ENCODE results near the gene FAM13A. TPM values are rescaled to one million over a fixed set of nuclear protein-coding genes. Genes with fewer than 3 reads are reported as not detected.

FAM13A gene
- total RNA-seq, 1 experiment from 2014 or later = 60.3 TPM

GRCh38 chr4:88759039-88759894 is 297.7 kb downstream of the FAM13A start:
- H3K36me3 ChIP-seq = no peaks in the 10 kb centered on the region; the same call in 1 of the 2 replicates
- H3K9me3 ChIP-seq (replicated peaks) = no peaks in the 10 kb centered on the region
- peaks cover 4% of the 10 kb centered on the region for H3K4me1 ChIP-seq
- H3K27me3 ChIP-seq = no peaks in the 10 kb centered on the region
- H3K27ac ChIP-seq = no peak overlapping the region
- H3K4me3 ChIP-seq = no peak overlapping the region
- DNase-seq = no peak

GRCh38 chr4:88758264-88758663 is 298.7 kb downstream of the FAM13A start:
- no peak overlapping the region for H3K27ac ChIP-seq
- no peaks in the 10 kb centered on the region for H3K4me1 ChIP-seq

GRCh38 chr4:88757776-88758175 is 299.2 kb downstream of the FAM13A start:
- Histone ChIP-seq H3K4me3 (no peak overlapping the region), H3K4me1 (no peaks in the 10 kb centered on the region), H3K9me3 (replicated peaks) (no peaks in the 10 kb centered on the region), H3K27ac (no peak overlapping the region), H3K36me3 (peaks cover 7% of the 10 kb centered on the region; the same call in 1 of the 2 replicates), H3K27me3 (no peaks in the 10 kb centered on the region)
- DNase-seq = no peak

More at GRCh38 chr4:88758264-88758663, 298.7 kb downstream of the FAM13A start:
- H3K4me3 ChIP-seq = no peak overlapping the region
- no peak for DNase-seq
- no peaks in the 10 kb centered on the region for H3K27me3 ChIP-seq
- H3K9me3 ChIP-seq (replicated peaks) = no peaks in the 10 kb centered on the region
- H3K36me3 ChIP-seq = peaks cover 3% of the 10 kb centered on the region; the same call in 1 of the 2 replicates

GRCh38 chr4:88757067-88757466 is 299.9 kb downstream of the FAM13A start:
- Histone ChIP-seq H3K4me3 (no peak overlapping the region), H3K27me3 (no peaks in the 10 kb centered on the region), H3K27ac (no peak overlapping the region), H3K36me3 (peaks cover 7% of the 10 kb centered on the region; the same call in 1 of the 2 replicates), H3K9me3 (replicated peaks) (no peaks in the 10 kb centered on the region), H3K4me1 (no peaks in the 10 kb centered on the region)
- DNase-seq = no peak

GRCh38 chr4:88756149-88756548 is 300.8 kb downstream of the FAM13A start:
- H3K27me3 ChIP-seq = no peaks in the 10 kb centered on the region
- no peak overlapping the region for H3K27ac ChIP-seq
- peaks cover 8% of the 10 kb centered on the region; the same call in 1 of the 2 replicates for H3K36me3 ChIP-seq
- no peaks in the 10 kb centered on the region for H3K4me1 ChIP-seq
- H3K9me3 ChIP-seq (replicated peaks) = no peaks in the 10 kb centered on the region
- no peak for DNase-seq
- H3K4me3 ChIP-seq = no peak overlapping the region

GRCh38 chr4:88755454-88755853 is 301.5 kb downstream of the FAM13A start:
- Histone ChIP-seq H3K36me3 (peaks cover 13% of the 10 kb centered on the region; the same call in 1 of the 2 replicates), H3K4me3 (no peak overlapping the region), H3K27me3 (no peaks in the 10 kb centered on the region), H3K4me1 (no peaks in the 10 kb centered on the region), H3K27ac (no peak overlapping the region), H3K9me3 (replicated peaks) (no peaks in the 10 kb centered on the region)
- DNase-seq = no peak

GRCh38 chr4:88754796-88755195 is 302.2 kb downstream of the FAM13A start:
- no peak overlapping the region for H3K4me3 ChIP-seq
- no peak overlapping the region for H3K27ac ChIP-seq
- no peaks in the 10 kb centered on the region for H3K27me3 ChIP-seq
- no peak for DNase-seq
- no peaks in the 10 kb centered on the region for H3K4me1 ChIP-seq
- no peaks in the 10 kb centered on the region for H3K9me3 ChIP-seq (replicated peaks)
- peaks cover 18% of the 10 kb centered on the region for H3K36me3 ChIP-seq

GRCh38 chr4:88753658-88754571 is 303.1 kb downstream of the FAM13A start:
- Histone ChIP-seq H3K36me3 (peaks cover 27% of the 10 kb centered on the region), H3K27ac (no peak overlapping the region), H3K27me3 (no peaks in the 10 kb centered on the region), H3K9me3 (replicated peaks) (no peaks in the 10 kb centered on the region), H3K4me3 (no peak overlapping the region), H3K4me1 (no peaks in the 10 kb centered on the region)
- DNase-seq = no peak

- H3K9me3 ChIP-seq (replicated peaks) = no peaks in the 10 kb centered on the region
- no peak for DNase-seq
- H3K4me3 ChIP-seq = no peak overlapping the region
- peaks cover 37% of the 10 kb centered on the region for H3K36me3 ChIP-seq
- no peaks in the 10 kb centered on the region for H3K4me1 ChIP-seq
- H3K27ac ChIP-seq = no peak overlapping the region
- H3K27me3 ChIP-seq = no peaks in the 10 kb centered on the region
Observed at GRCh38 chr4:88752754-88753153, 304.2 kb downstream of the FAM13A start.

- H3K9me3 ChIP-seq (replicated peaks) = no peaks in the 10 kb centered on the region
- H3K36me3 ChIP-seq = peaks cover 37% of the 10 kb centered on the region
- DNase-seq = no peak
- H3K27me3 ChIP-seq = no peaks in the 10 kb centered on the region
- H3K4me1 ChIP-seq = peaks cover 5% of the 10 kb centered on the region; the same call in 1 of the 2 replicates
- no peak overlapping the region for H3K4me3 ChIP-seq
- no peak overlapping the region for H3K27ac ChIP-seq
Observed at GRCh38 chr4:88752076-88752463, 304.9 kb downstream of the FAM13A start.

- Histone ChIP-seq H3K36me3 (peaks cover 42% of the 10 kb centered on the region), H3K4me3 (no peak overlapping the region), H3K9me3 (replicated peaks) (no peaks in the 10 kb centered on the region), H3K27me3 (no peaks in the 10 kb centered on the region), H3K27ac (no peak overlapping the region), H3K4me1 (peaks cover 10% of the 10 kb centered on the region; the same call in 1 of the 2 replicates)
- no peak for DNase-seq
Observed at GRCh38 chr4:88751258-88752075, 305.5 kb downstream of the FAM13A start.

- H3K4me1 ChIP-seq = peaks cover 10% of the 10 kb centered on the region; the same call in 1 of the 2 replicates
- peaks cover 47% of the 10 kb centered on the region for H3K36me3 ChIP-seq
- no peaks in the 10 kb centered on the region for H3K9me3 ChIP-seq (replicated peaks)
- H3K4me3 ChIP-seq = no peak overlapping the region
- no peak overlapping the region for H3K27ac ChIP-seq
- no peak for DNase-seq
- no peaks in the 10 kb centered on the region for H3K27me3 ChIP-seq
Observed at GRCh38 chr4:88750369-88750768, 306.6 kb downstream of the FAM13A start.

GRCh38 chr4:88747351-88747750 is 309.6 kb downstream of the FAM13A start:
- Histone ChIP-seq H3K27me3 (no peaks in the 10 kb centered on the region), H3K4me1 (peaks cover 10% of the 10 kb centered on the region; the same call in 1 of the 2 replicates), H3K36me3 (peaks cover 45% of the 10 kb centered on the region), H3K27ac (no peak overlapping the region), H3K4me3 (no peak overlapping the region), H3K9me3 (replicated peaks) (no peaks in the 10 kb centered on the region)
- peak; percentile 58 to 87 for DNase-seq

GRCh38 chr4:88746206-88746605 is 310.8 kb downstream of the FAM13A start:
- Histone ChIP-seq H3K9me3 (replicated peaks) (no peaks in the 10 kb centered on the region), H3K27me3 (no peaks in the 10 kb centered on the region), H3K27ac (no peak overlapping the region), H3K4me3 (no peak overlapping the region), H3K4me1 (peaks cover 10% of the 10 kb centered on the region; the same call in 1 of the 2 replicates), H3K36me3 (peaks cover 44% of the 10 kb centered on the region)
- DNase-seq = no peak
